ENCODE results near the gene ZYG11A.

GRCh38 chr1:52892424-52893215, 50.1 kb downstream of the ZYG11A start:
- TF ChIP-seq EZH2 (IDR thresholded peaks at IDR 0.05; ENCODE audit: insufficient read depth, poor library complexity, severe bottlenecking): no peak
- TF ChIP-seq EZH2phosphoT487 (IDR thresholded peaks at IDR 0.05; ENCODE audit: insufficient read depth, low read depth): no peak

Data from GM23248 (cell line).